Mesenchymal stem cell (in vitro differentiated cells and primary cell): ENCODE results near the gene DCST1.
A peak's percentile ranks its signal among the peaks of the same experiment; 100 is the strongest.
"Not testable (repeated sequence)": the region's sequence is repeated elsewhere in the genome, so short reads cannot be mapped to it uniquely, and the experiment has no call there.

Source experiments
- DNase-seq: peaks from one replicate; pipeline ENCODE4 v3.0.0-alpha.2; 2013
- H2AFZ ChIP-seq: one replicate; pipeline ENCODE4 v1.6.1; 2013; ENCODE audit warnings: low read depth, mild to moderate bottlenecking, control low read depth, inconsistent platforms, low read length, moderate library complexity
- H2AK5ac ChIP-seq: 2 replicates; pipeline ENCODE4 v1.6.1; 2013; ENCODE audit warnings: low read length, moderate library complexity, mild to moderate bottlenecking, inconsistent platforms; ENCODE audit not compliant: severe bottlenecking
- H2BK120ac ChIP-seq: one replicate; pipeline ENCODE4 v1.6.1; 2013; ENCODE audit warnings: low read depth, mild to moderate bottlenecking, inconsistent platforms, low read length, moderate library complexity
- H2BK12ac ChIP-seq, 2 experiments: one replicate each; pipeline ENCODE4 v1.6.1; 2013; ENCODE audit warnings: inconsistent platforms in 2 of 2, low read length in 2 of 2, mild to moderate bottlenecking in 2 of 2, moderate library complexity in 2 of 2, control low read depth in 1 of 2
- H2BK15ac ChIP-seq: one replicate; pipeline ENCODE4 v1.6.1; 2013; ENCODE audit warnings: mild to moderate bottlenecking, low read depth, inconsistent platforms; ENCODE audit not compliant: poor library complexity, severe bottlenecking
- H2BK5ac ChIP-seq: 2 replicates; pipeline ENCODE4 v1.6.1; 2013; ENCODE audit warnings: low read depth, mild to moderate bottlenecking, low read length, control low read depth, inconsistent platforms; ENCODE audit not compliant: poor library complexity, severe bottlenecking
- H3K14ac ChIP-seq, 2 experiments: one replicate each; pipeline ENCODE4 v1.6.1; 2013; ENCODE audit warnings: inconsistent platforms in 2 of 2, low read length in 2 of 2, control low read depth in 1 of 2, mild to moderate bottlenecking in 1 of 2, moderate library complexity in 1 of 2
- H3K18ac ChIP-seq, 2 experiments: one replicate each; pipeline ENCODE4 v1.6.1; 2013; ENCODE audit warnings: inconsistent platforms in 2 of 2, low read length in 2 of 2, control low read depth in 1 of 2, low read depth in 1 of 2, mild to moderate bottlenecking in 1 of 2
- H3K23ac ChIP-seq, 2 experiments: one replicate each; pipeline ENCODE4 v1.6.1; 2013; ENCODE audit warnings: inconsistent platforms in 2 of 2, low read length in 2 of 2, mild to moderate bottlenecking in 2 of 2, moderate library complexity in 2 of 2, control low read depth in 1 of 2
- H3K27ac ChIP-seq: 2 replicates; pipeline ENCODE4 v1.5.1; 2013; ENCODE audit warnings: mild to moderate bottlenecking, moderate library complexity, low read length, control low read depth, inconsistent platforms; ENCODE audit not compliant: poor library complexity, severe bottlenecking
- H3K27me3 ChIP-seq, 2 experiments: 2 replicates each; pipeline versions ENCODE4 v1.6.1 to v1.7.0; 2013; ENCODE audit warnings: low read length in 2 of 2, mild to moderate bottlenecking in 2 of 2, moderate library complexity in 2 of 2, control low read depth in 1 of 2, inconsistent platforms in 1 of 2; ENCODE audit not compliant: control insufficient read depth in 1 of 2, insufficient read depth in 1 of 2
- H3K36me3 ChIP-seq, 2 experiments: 2 replicates each; pipeline versions ENCODE4 v1.6.1 to v1.7.0; 2013; ENCODE audit warnings: low read length in 2 of 2, control low read depth in 1 of 2, inconsistent platforms in 1 of 2, low read depth in 1 of 2, mild to moderate bottlenecking in 1 of 2; ENCODE audit not compliant: insufficient read depth in 2 of 2, control insufficient read depth in 1 of 2
- H3K4ac ChIP-seq, 2 experiments: one replicate each; pipeline ENCODE4 v1.6.1; 2013; ENCODE audit warnings: inconsistent platforms in 2 of 2, low read length in 2 of 2, mild to moderate bottlenecking in 2 of 2, moderate library complexity in 2 of 2, control low read depth in 1 of 2, low read depth in 1 of 2
- H3K4me1 ChIP-seq: 2 replicates; pipeline ENCODE4 v1.6.1; 2013; ENCODE audit warnings: low read depth, low read length, control low read depth; ENCODE audit not compliant: control insufficient read depth, insufficient read depth
- H3K4me2 ChIP-seq: 2 replicates; pipeline ENCODE4 v1.6.1; 2013; ENCODE audit warnings: low read length, mild to moderate bottlenecking, inconsistent platforms; ENCODE audit not compliant: poor library complexity, severe bottlenecking
- H3K4me3 ChIP-seq, 2 experiments: 2 replicates each; pipeline versions ENCODE4 v1.5.1 to v1.7.0; 2013; ENCODE audit warnings: low read length in 2 of 2, mild to moderate bottlenecking in 2 of 2, control low read depth in 1 of 2, low read depth in 1 of 2; ENCODE audit not compliant: insufficient read depth in 1 of 2
- H3K79me1 ChIP-seq: replicated peaks from 2 replicates; pipeline ENCODE4 v1.6.1; 2013; ENCODE audit warnings: mild to moderate bottlenecking, control low read depth, low read length, inconsistent platforms; ENCODE audit not compliant: poor library complexity, severe bottlenecking
- H3K9ac ChIP-seq: 2 replicates; pipeline ENCODE4 v1.7.0; 2013; ENCODE audit warnings: mild to moderate bottlenecking, low read length, moderate library complexity
- H3K9me3 ChIP-seq: 2 replicates; pipeline ENCODE4 v1.7.0; 2013; ENCODE audit warnings: mild to moderate bottlenecking, low read length; ENCODE audit not compliant: control insufficient read depth
- H4K8ac ChIP-seq: one replicate; pipeline ENCODE4 v1.6.1; 2013; ENCODE audit warnings: inconsistent platforms, mild to moderate bottlenecking, low read length, moderate library complexity
- H4K91ac ChIP-seq: one replicate; pipeline ENCODE4 v1.6.1; 2013; ENCODE audit warnings: mild to moderate bottlenecking, low read length, inconsistent platforms
- WGBS: methylation state at CpG from one replicate; pipeline ENCODE4 v1.1.7; 2013; ENCODE audit warnings: mixed read lengths; 5-methylcytosine and 5-hydroxymethylcytosine counted together

The DCST1 gene

GRCh38 chr1:154995301-154995983 lies 38.2 kb upstream of the DCST1 start:
- not testable (repeated sequence) for H3K4me2 ChIP-seq, H3K4me3 ChIP-seq, H4K91ac ChIP-seq, H3K27ac ChIP-seq, H2AFZ ChIP-seq, H3K9me3 ChIP-seq, H3K18ac ChIP-seq, H3K23ac ChIP-seq, H3K4ac ChIP-seq, H2AK5ac ChIP-seq, H3K14ac ChIP-seq, H2BK15ac ChIP-seq, H2BK12ac ChIP-seq, H2BK5ac ChIP-seq, H3K79me1 ChIP-seq, H2BK120ac ChIP-seq, H4K8ac ChIP-seq, H3K27me3 ChIP-seq
- peaks cover 27% of the 10 kb centered on the region for H3K4me1 ChIP-seq
- peak; percentile 89 for DNase-seq
- 71% methylated on average over 5 of the region's 13 CpGs for WGBS
- H3K36me3 ChIP-seq = peaks cover 10 to 14% of the 10 kb centered on the region in 2 experiments
- peak overlapping the region; percentile 30 for H3K9ac ChIP-seq

GRCh38 chr1:154996966-154997701 lies 36.5 kb upstream of the DCST1 start:
- no peak overlapping the region for H3K18ac ChIP-seq
- no peak overlapping the region for H2BK5ac ChIP-seq
- no peaks in the 10 kb centered on the region for H3K9me3 ChIP-seq
- H3K23ac ChIP-seq = no peak overlapping the region
- H3K36me3 ChIP-seq = peaks cover 3 to 10% of the 10 kb centered on the region in 2 experiments
- peak overlapping the region in 1 of 2 experiments; percentile 51 for H3K4ac ChIP-seq
- peak overlapping the region in 1 of 2 experiments; percentile 24 for H2BK12ac ChIP-seq
- peaks cover 7% of the 10 kb centered on the region for H3K79me1 ChIP-seq
- no peak overlapping the region for H3K9ac ChIP-seq
- H3K4me1 ChIP-seq = peaks cover 30% of the 10 kb centered on the region
- H2BK15ac ChIP-seq = no peak overlapping the region
- no peak overlapping the region for H3K4me2 ChIP-seq
- WGBS = 90% methylated on average over 15 of the region's 15 CpGs
- no peak for DNase-seq
- H4K91ac ChIP-seq = no peak overlapping the region
- no peak overlapping the region for H2BK120ac ChIP-seq
- no peaks in the 10 kb centered on the region for H3K27me3 ChIP-seq
- H4K8ac ChIP-seq = no peak overlapping the region
- H3K14ac ChIP-seq = no peak overlapping the region
- no peak overlapping the region for H2AFZ ChIP-seq
- no peak overlapping the region for H3K4me3 ChIP-seq
- no peak overlapping the region for H2AK5ac ChIP-seq
- no peak overlapping the region for H3K27ac ChIP-seq

- Histone ChIP-seq H3K36me3 (peaks cover 0 to 4% of the 10 kb centered on the region in 2 experiments), H3K18ac (no peak overlapping the region), H3K4me1 (peaks cover 24% of the 10 kb centered on the region), H3K4me2 (no peak overlapping the region), H3K79me1 (peaks cover 7% of the 10 kb centered on the region), H3K23ac (peak overlapping the region in 1 of 2 experiments; percentile 15), H2BK5ac (no peak overlapping the region), H3K9ac (peak overlapping the region; percentile 66), H2AK5ac (peak overlapping the region; percentile 17), H2BK15ac (no peak overlapping the region), H3K27me3 (no peaks in the 10 kb centered on the region), H2BK12ac (peak overlapping the region in 1 of 2 experiments; percentile 55), H2AFZ (no peak overlapping the region), H3K27ac (no peak overlapping the region), H3K4ac (no peak overlapping the region), H3K14ac (no peak overlapping the region), H2BK120ac (no peak overlapping the region), H4K91ac (no peak overlapping the region), H3K4me3 (no peak overlapping the region), H4K8ac (no peak overlapping the region), H3K9me3 (no peaks in the 10 kb centered on the region)
- DNase-seq = no peak
- 92% methylated on average over 14 of the region's 16 CpGs for WGBS
Observed at GRCh38 chr1:154998201-154998780, 35.3 kb upstream of the DCST1 start.
